H9 (cell line): ENCODE results near the gene ARHGAP45. TPM values are rescaled to one million over a fixed set of nuclear protein-coding genes. Genes with fewer than 3 reads are reported as not detected.

Source experiments
- DNase-seq: peaks from one replicate; pipeline ENCODE4 v3.0.0-alpha.2; 2017
- H2AFZ ChIP-seq: one replicate; pipeline ENCODE4 v1.6.1; 2013; ENCODE audit warnings: mild to moderate bottlenecking, low read length, control low read depth, moderate library complexity
- H2AK5ac ChIP-seq: 2 replicates; pipeline ENCODE4 v1.6.1; 2013; ENCODE audit warnings: low read length, control low read depth, mixed read lengths; ENCODE audit not compliant: insufficient read length
- H2BK120ac ChIP-seq: one replicate; pipeline ENCODE4 v1.6.1; 2013; ENCODE audit warnings: low read depth, mild to moderate bottlenecking, low read length, control low read depth, inconsistent platforms; ENCODE audit not compliant: poor library complexity, severe bottlenecking
- H2BK12ac ChIP-seq: 2 replicates; pipeline ENCODE4 v1.6.1; 2013; ENCODE audit warnings: low read length, control low read depth, mixed read lengths, low read depth; ENCODE audit not compliant: insufficient read length
- H2BK15ac ChIP-seq: 2 replicates; pipeline ENCODE4 v1.6.1; 2013; ENCODE audit warnings: low read depth, low read length, control low read depth
- H2BK20ac ChIP-seq: one replicate; pipeline ENCODE4 v1.6.1; 2013; ENCODE audit warnings: low read depth, mild to moderate bottlenecking, low read length, control low read depth, inconsistent platforms; ENCODE audit not compliant: poor library complexity, severe bottlenecking
- H2BK5ac ChIP-seq: 2 replicates; pipeline ENCODE4 v1.6.1; 2013; ENCODE audit warnings: low read length, control low read depth, mixed read lengths; ENCODE audit not compliant: insufficient read length
- H3K14ac ChIP-seq: 2 replicates; pipeline ENCODE4 v1.6.1; 2013; ENCODE audit warnings: low read length, control low read depth; ENCODE audit not compliant: insufficient read depth
- H3K18ac ChIP-seq: 2 replicates; pipeline ENCODE4 v1.6.1; 2013; ENCODE audit warnings: low read depth, mild to moderate bottlenecking, mixed read lengths, low read length, control low read depth; ENCODE audit not compliant: insufficient read length
- H3K23ac ChIP-seq: 2 replicates; pipeline ENCODE4 v1.6.1; 2013; ENCODE audit warnings: low read length, control low read depth, mixed read lengths, low read depth; ENCODE audit not compliant: insufficient read length
- H3K23me2 ChIP-seq: 2 replicates; pipeline ENCODE4 v1.6.1; 2013; ENCODE audit warnings: low read depth, mild to moderate bottlenecking, mixed read lengths, low read length, control low read depth; ENCODE audit not compliant: insufficient read length, poor library complexity, severe bottlenecking
- H3K27ac ChIP-seq: 2 replicates; pipeline ENCODE4 v1.5.1; 2013; ENCODE audit warnings: low read length, control low read depth, mixed read lengths, low read depth; ENCODE audit not compliant: insufficient read length
- H3K27me3 ChIP-seq: 2 replicates; pipeline ENCODE4 v1.6.1; 2013; ENCODE audit warnings: low read length, control low read depth, inconsistent platforms; ENCODE audit not compliant: insufficient read depth
- H3K4ac ChIP-seq: 2 replicates; pipeline ENCODE4 v1.6.1; 2013; ENCODE audit warnings: low read depth, mild to moderate bottlenecking, control low read depth, inconsistent platforms, low read length, moderate library complexity
- H3K4me1 ChIP-seq: 2 replicates; pipeline ENCODE4 v1.6.1; 2013; ENCODE audit warnings: low read length, control low read depth, inconsistent platforms; ENCODE audit not compliant: insufficient read depth
- H3K4me2 ChIP-seq: 2 replicates; pipeline ENCODE4 v1.6.1; 2013; ENCODE audit warnings: low read length, control low read depth, mixed read lengths; ENCODE audit not compliant: insufficient read length, insufficient read depth
- H3K56ac ChIP-seq: 2 replicates; pipeline ENCODE4 v1.6.1; 2013; ENCODE audit warnings: low read depth, mild to moderate bottlenecking, mixed read lengths, low read length, control low read depth; ENCODE audit not compliant: insufficient read length
- H3K79me1 ChIP-seq: 2 replicates; pipeline ENCODE4 v1.6.1; 2013; ENCODE audit warnings: low read depth, mild to moderate bottlenecking, moderate library complexity, low read length, control low read depth, inconsistent platforms; ENCODE audit not compliant: insufficient read depth, poor library complexity, severe bottlenecking
- H3K79me2 ChIP-seq: 2 replicates; pipeline ENCODE4 v1.6.1; 2013; ENCODE audit warnings: low read length, control low read depth, inconsistent platforms; ENCODE audit not compliant: insufficient read depth
- H3K9ac ChIP-seq: 2 replicates; pipeline ENCODE4 v1.6.1; 2013; ENCODE audit warnings: low read length, control low read depth, mixed read lengths; ENCODE audit not compliant: insufficient read length; ENCODE audit errors: extremely low read depth
- H3K9me3 ChIP-seq: one replicate; pipeline ENCODE4 v1.6.1; 2013; ENCODE audit warnings: low read depth, low read length, inconsistent platforms; ENCODE audit not compliant: control insufficient read depth
- H3T11ph ChIP-seq: one replicate; pipeline ENCODE4 v1.6.1; 2013; ENCODE audit warnings: mild to moderate bottlenecking, low read length, control low read depth, inconsistent platforms
- H4K20me1 ChIP-seq: one replicate; pipeline ENCODE4 v1.6.1; 2013; ENCODE audit not compliant: control insufficient read depth, insufficient read length, insufficient read depth
- H4K5ac ChIP-seq: 2 replicates; pipeline ENCODE4 v1.6.1; 2013; ENCODE audit warnings: low read depth, mild to moderate bottlenecking, mixed read lengths, low read length, control low read depth; ENCODE audit not compliant: insufficient read length
- H4K8ac ChIP-seq: replicated peaks from 2 replicates; pipeline ENCODE4 v1.6.1; 2013; ENCODE audit warnings: low read length, control low read depth, mixed read lengths, low read depth; ENCODE audit not compliant: insufficient read length
- H4K91ac ChIP-seq: 2 replicates; pipeline ENCODE4 v1.6.1; 2013; ENCODE audit warnings: low read depth, mild to moderate bottlenecking, moderate library complexity, mixed read lengths, low read length, control low read depth; ENCODE audit not compliant: insufficient read length
- H3K27ac Mint-ChIP-seq, 3 experiments: 2 replicates in 2 of 3; 3 replicates in 1 of 3; pipeline ENCODE4 v1.8.0; 2020 to 2021; ENCODE audit warnings: mixed read lengths in 3 of 3, mild to moderate bottlenecking in 1 of 3, moderate library complexity in 1 of 3
- H3K27me3 Mint-ChIP-seq: 2 replicates; pipeline ENCODE4 v1.8.0; 2021; ENCODE audit warnings: low read depth, mild to moderate bottlenecking, moderate library complexity, mixed read lengths
- H3K36me3 Mint-ChIP-seq, 3 experiments: 2 replicates in 2 of 3; 3 replicates in 1 of 3; pipeline ENCODE4 v1.8.0; 2020 to 2021; ENCODE audit warnings: low read depth in 3 of 3, mixed read lengths in 3 of 3; ENCODE audit not compliant: insufficient read depth in 1 of 3
- H3K4me1 Mint-ChIP-seq, 2 experiments: 2 replicates each; pipeline ENCODE4 v1.8.0; 2020; ENCODE audit warnings: mixed read lengths in 2 of 2
- H3K4me3 Mint-ChIP-seq, 2 experiments: 2 replicates in 1 of 2; 3 replicates in 1 of 2; pipeline ENCODE4 v1.8.0; 2020 to 2021; ENCODE audit warnings: mild to moderate bottlenecking in 2 of 2, mixed read lengths in 2 of 2, moderate library complexity in 1 of 2
- H3K9me3 Mint-ChIP-seq, 2 experiments: 2 replicates in 1 of 2; 3 replicates in 1 of 2; pipeline ENCODE4 v1.8.0; 2020; ENCODE audit warnings: mild to moderate bottlenecking in 2 of 2, mixed read lengths in 2 of 2, moderate library complexity in 1 of 2
- WGBS: extraction: QIAGEN DNeasy Blood & Tissue Kit; methylation state at CpG from one replicate; pipeline ENCODE4 v1.1.7; 2013; ENCODE audit warnings: missing lambda C conversion rate, low lambda C conversion rate, mixed read lengths; ENCODE audit not compliant: insufficient read length; ENCODE audit errors: extremely low coverage; 5-methylcytosine and 5-hydroxymethylcytosine counted together
- total RNA-seq: library from RNA; stranded (reverse); gene quantifications from 2 replicates; pipeline ENCODE4 v1.2.1, GENCODE V29; 2021
- TF ChIP-seq, protein P1 (sequence below): fragments of 200-600 bp; sonication (generic); conservative IDR thresholded peaks from 3 replicates; pipeline ENCODE4 v1.8.0; 2021; ENCODE audit warnings: antibody characterized with exemption, mild to moderate bottlenecking

Gene ARHGAP45
- total RNA-seq, 1 experiment from 2014 or later: 39.8 TPM

GRCh38 chr19:1089891-1090290 lies 22.9 kb downstream of the ARHGAP45 start:
- Histone ChIP-seq H3K27me3 (no peaks in the 10 kb centered on the region), H3K23me2 (peaks cover 7% of the 10 kb centered on the region), H3K9ac (no peak overlapping the region), H2AFZ (no peak overlapping the region), H2BK5ac (no peak overlapping the region), H3K23ac (no peak overlapping the region), H3K4ac (no peak overlapping the region), H4K20me1 (no peaks in the 10 kb centered on the region), H3K9me3 (no peaks in the 10 kb centered on the region), H4K5ac (no peak overlapping the region), H4K91ac (no peak overlapping the region), H2BK120ac (no peak overlapping the region), H3K14ac (no peak overlapping the region), H3T11ph (no peak overlapping the region), H3K27ac (no peak overlapping the region), H3K4me1 (no peaks in the 10 kb centered on the region; the same call in 1 of the 2 replicates), H2BK12ac (no peak overlapping the region), H3K79me1 (peaks cover 11% of the 10 kb centered on the region), H3K4me2 (no peak overlapping the region), H4K8ac (no peak overlapping the region), H2AK5ac (no peak overlapping the region), H3K18ac (no peak overlapping the region), H3K56ac (no peak overlapping the region), H3K79me2 (peaks cover 12% of the 10 kb centered on the region; the same call in 1 of the 2 replicates), H2BK20ac (no peak overlapping the region), H2BK15ac (no peak overlapping the region)
- TF ChIP-seq, protein P1, sequence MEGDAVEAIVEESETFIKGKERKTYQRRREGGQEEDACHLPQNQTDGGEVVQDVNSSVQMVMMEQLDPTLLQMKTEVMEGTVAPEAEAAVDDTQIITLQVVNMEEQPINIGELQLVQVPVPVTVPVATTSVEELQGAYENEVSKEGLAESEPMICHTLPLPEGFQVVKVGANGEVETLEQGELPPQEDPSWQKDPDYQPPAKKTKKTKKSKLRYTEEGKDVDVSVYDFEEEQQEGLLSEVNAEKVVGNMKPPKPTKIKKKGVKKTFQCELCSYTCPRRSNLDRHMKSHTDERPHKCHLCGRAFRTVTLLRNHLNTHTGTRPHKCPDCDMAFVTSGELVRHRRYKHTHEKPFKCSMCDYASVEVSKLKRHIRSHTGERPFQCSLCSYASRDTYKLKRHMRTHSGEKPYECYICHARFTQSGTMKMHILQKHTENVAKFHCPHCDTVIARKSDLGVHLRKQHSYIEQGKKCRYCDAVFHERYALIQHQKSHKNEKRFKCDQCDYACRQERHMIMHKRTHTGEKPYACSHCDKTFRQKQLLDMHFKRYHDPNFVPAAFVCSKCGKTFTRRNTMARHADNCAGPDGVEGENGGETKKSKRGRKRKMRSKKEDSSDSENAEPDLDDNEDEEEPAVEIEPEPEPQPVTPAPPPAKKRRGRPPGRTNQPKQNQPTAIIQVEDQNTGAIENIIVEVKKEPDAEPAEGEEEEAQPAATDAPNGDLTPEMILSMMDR: no peak
- H3K36me3 Mint-ChIP-seq: peaks cover 13 to 53% (median 41%) of the 10 kb centered on the region in 3 experiments; a peak in 6 of 7 replicates
- no peak overlapping the region for H3K4me3 Mint-ChIP-seq
- no peak overlapping the region for H3K27ac Mint-ChIP-seq
- no peaks in the 10 kb centered on the region for H3K9me3 Mint-ChIP-seq
- peaks cover 0 to 12% of the 10 kb centered on the region in 2 experiments; a peak in 3 of 4 replicates for H3K4me1 Mint-ChIP-seq
- no peaks in the 10 kb centered on the region for H3K27me3 Mint-ChIP-seq
- WGBS: no CpG with 5 or more reads among the region's 22 CpGs
- DNase-seq: no peak
